ENCODE measurements around the gene PPP3CA. TPM values are rescaled to one million over a fixed set of nuclear protein-coding genes. Genes with fewer than 3 reads are reported as not detected.

The PPP3CA gene
- total RNA-seq, 4 donors from 2014 or later = 41.1 to 69.5 (median 53.6) TPM

- TF ChIP-seq CTCF (IDR thresholded peaks at IDR 0.05; ENCODE audit: low read depth) = no peak
Measured at GRCh38 chr4:101282076-101282844, 65.1 kb downstream of the PPP3CA start.

- TF ChIP-seq CTCF (IDR thresholded peaks at IDR 0.05; ENCODE audit: low read depth) = no peak
Measured at GRCh38 chr4:101280866-101281600, 66.3 kb downstream of the PPP3CA start.

GRCh38 chr4:101279377-101279871 is 67.9 kb downstream of the PPP3CA start:
- no peak for TF ChIP-seq CTCF (IDR thresholded peaks at IDR 0.05; ENCODE audit: low read depth)

GRCh38 chr4:101277671-101278070 is 69.7 kb downstream of the PPP3CA start:
- no peak for TF ChIP-seq CTCF (IDR thresholded peaks at IDR 0.05; ENCODE audit: low read depth)

- no peak for TF ChIP-seq CTCF (IDR thresholded peaks at IDR 0.05; ENCODE audit: low read depth)
Measured at GRCh38 chr4:101276661-101277060, 70.7 kb downstream of the PPP3CA start.

- TF ChIP-seq CTCF (IDR thresholded peaks at IDR 0.05; ENCODE audit: low read depth) = no peak
Measured at GRCh38 chr4:101274888-101275752, 72.2 kb downstream of the PPP3CA start.
